Heart right ventricle (tissue), 16 donors: ENCODE data around the gene LPCAT3. TPM values are rescaled to one million over a fixed set of nuclear protein-coding genes. Genes with fewer than 3 reads are reported as not detected.

Experiments used
- ATAC-seq, 8 donors: fragments of 200-7000 bp; cut with Tn5 transposase; one replicate each; pipeline ENCODE4 v1.9.1; 2020; ENCODE audit warnings: mild to moderate bottlenecking in 8 of 8, moderate library complexity in 8 of 8, moderate number of reproducible peaks in 1 of 8
- DNase-seq, 2 donors: peaks; one replicate each; pipeline ENCODE4 v3.0.0-alpha.2; 2020
- H3K27ac ChIP-seq, 10 donors: fragments of 200-600 bp; sonication (generic) in 2 of 10; one replicate each; pipeline versions ENCODE4 v1.5.0 to v1.8.0; 2020 to 2022; ENCODE audit warnings: mild to moderate bottlenecking in 3 of 10
- H3K27me3 ChIP-seq, 7 donors: fragments of 200-600 bp; one replicate each; pipeline ENCODE4 v1.8.0; 2021 to 2022; ENCODE audit warnings: mild to moderate bottlenecking in 2 of 7
- H3K36me3 ChIP-seq, 9 donors: fragments of 200-600 bp; sonication (generic) in 1 of 9; one replicate each; pipeline versions ENCODE4 v1.5.0 to v1.8.0; 2020 to 2022; ENCODE audit warnings: mild to moderate bottlenecking in 2 of 9
- H3K4me1 ChIP-seq, 9 donors: fragments of 200-600 bp; sonication (generic) in 1 of 9; one replicate each; pipeline versions ENCODE4 v1.5.0 to v1.8.0; 2020 to 2022; ENCODE audit warnings: mild to moderate bottlenecking in 4 of 9
- H3K4me3 ChIP-seq, 10 donors: fragments of 200-600 bp; sonication (generic) in 2 of 10; one replicate each; pipeline versions ENCODE4 v1.5.0 to v1.8.0; 2020 to 2022; ENCODE audit warnings: mild to moderate bottlenecking in 7 of 10, moderate library complexity in 2 of 10
- H3K9me3 ChIP-seq, 11 donors: fragments of 200-600 bp in 10 of 11; sonication (generic) in 2 of 11; one replicate each; pipeline versions ENCODE4 v1.5.0 to v1.8.0; 2013 to 2022; ENCODE audit warnings: mild to moderate bottlenecking in 2 of 11, control low read depth in 1 of 11, moderate library complexity in 1 of 11
- CTCF ChIP-seq, 9 donors: fragments of 200-600 bp; sonication (generic) in 2 of 9; IDR thresholded peaks; one replicate each; pipeline versions ENCODE4 v1.5.0 to v1.8.0; 2021 to 2022; ENCODE audit warnings: antibody characterized with exemption in 9 of 9, mild to moderate bottlenecking in 5 of 9, moderate library complexity in 1 of 9
- WGBS, 2 donors: extraction: QIAGEN DNeasy Blood & Tissue Kit; methylation state at CpG; one replicate each; pipeline ENCODE4 v1.1.7; 2013; ENCODE audit warnings: inconsistent platforms in 1 of 2; 5-methylcytosine and 5-hydroxymethylcytosine counted together
- intact Hi-C, 10 donors: fragments of 100-400 bp; cut with DNase I; formaldehyde crosslinking; loops; one replicate each; pipeline versions ENCODE4 v1.11.1 to v1.14.2; 2022
- polyA plus RNA-seq, 2 donors: library from polyadenylated mRNA; stranded (reverse); fragments of 200-250 nt; gene quantifications; one replicate each; pipeline ENCODE4 v1.2.3, GENCODE V29; 2013
- total RNA-seq, 10 donors: library from RNA; stranded (reverse); fragmentation: NEBNext Ultra II Directional in 3 of 10; extraction: Animal tissue kit (Norgen Biotek cat#: 25700) in 3 of 10; gene quantifications; one replicate each; pipeline versions ENCODE4 v1.2.1 to v1.2.4, GENCODE V29; 2021 to 2023
- donor health status: Arrhythmogenic right ventricular cardiomyopathy.
- donor health status: ischemic (EF 13 %, LVEDD 7.1; RV severe dilation, severe dysfunction).
- donor health status: healthy with polysubstance abuse.
- donor health status: DM: no; HTN: yes; CAD: no.
- donor health status: DM: no; HTN: no; CAD: no.
- donor health status: ischemic (EF 25% LVEDD 6.9; RV normal size, moderate dysfunction).
- donor health status: ischemic (EF 25% LVEDD 5.7; RV mildly dilated, moderate dysfunction).
- donor health status: healthy.
- donor health status: DM: yes; HTN: yes; CAD: no.
- donor health status: Ischemic cardiomyopathy.
- donor health status: ischemic (EF 35%, LVEDD 5.7; RV mildly dilated, moderate dysfunction).
- donor health status: nonischemic (EF 11% LVEDD 7.7; RV severe dilation, severe dysfunction).
- donor health status: DM: yes; HTN: yes; CAD: no.
- donor health status: PGD.
- donor health status: ischemic (EF 29% LVEDD 5.4; RV normal size, mild dysfunction).
- donor health status: nonischemic (EF 23%, LVEDD 6.1; RV moderate dilation, normal function).

Gene LPCAT3
- total and polyA plus RNA-seq, 12 donors, result 19.9 to 65.8 (median 35.5) TPM

GRCh38 chr12:6937481-6938352 lies 80.6 kb downstream of the LPCAT3 start:
- H3K9me3 ChIP-seq, result no peaks in the 10 kb centered on the region
- H3K27ac ChIP-seq, result peak overlapping the region; percentile 91 to 98 (median 94)
- intact Hi-C loops, result loop anchor here in 1 of 10 donors (5.0 kb wide), 1 partner anchor 70 kb away; the partner anchor contains the start of gene TPI1
- 1% methylated on average over 73 to 80 of the region's 80 CpGs for WGBS, 2 donors
- no peaks in the 10 kb centered on the region for H3K27me3 ChIP-seq
- peak overlapping the region; percentile 58 to 96 (median 72) for H3K4me3 ChIP-seq
- peaks cover 0 to 78% (median 25%) of the 10 kb centered on the region in 9 donors for H3K36me3 ChIP-seq
- DNase-seq, result peak; percentile 93
- peak; percentile 91 to 99 (median 97) for TF ChIP-seq CTCF (IDR thresholded peaks at IDR 0.05)
- peaks cover 19 to 85% (median 66%) of the 10 kb centered on the region in 9 donors for H3K4me1 ChIP-seq
- ATAC-seq, result peak; percentile 86 to 93 (median 88)

DNA sequence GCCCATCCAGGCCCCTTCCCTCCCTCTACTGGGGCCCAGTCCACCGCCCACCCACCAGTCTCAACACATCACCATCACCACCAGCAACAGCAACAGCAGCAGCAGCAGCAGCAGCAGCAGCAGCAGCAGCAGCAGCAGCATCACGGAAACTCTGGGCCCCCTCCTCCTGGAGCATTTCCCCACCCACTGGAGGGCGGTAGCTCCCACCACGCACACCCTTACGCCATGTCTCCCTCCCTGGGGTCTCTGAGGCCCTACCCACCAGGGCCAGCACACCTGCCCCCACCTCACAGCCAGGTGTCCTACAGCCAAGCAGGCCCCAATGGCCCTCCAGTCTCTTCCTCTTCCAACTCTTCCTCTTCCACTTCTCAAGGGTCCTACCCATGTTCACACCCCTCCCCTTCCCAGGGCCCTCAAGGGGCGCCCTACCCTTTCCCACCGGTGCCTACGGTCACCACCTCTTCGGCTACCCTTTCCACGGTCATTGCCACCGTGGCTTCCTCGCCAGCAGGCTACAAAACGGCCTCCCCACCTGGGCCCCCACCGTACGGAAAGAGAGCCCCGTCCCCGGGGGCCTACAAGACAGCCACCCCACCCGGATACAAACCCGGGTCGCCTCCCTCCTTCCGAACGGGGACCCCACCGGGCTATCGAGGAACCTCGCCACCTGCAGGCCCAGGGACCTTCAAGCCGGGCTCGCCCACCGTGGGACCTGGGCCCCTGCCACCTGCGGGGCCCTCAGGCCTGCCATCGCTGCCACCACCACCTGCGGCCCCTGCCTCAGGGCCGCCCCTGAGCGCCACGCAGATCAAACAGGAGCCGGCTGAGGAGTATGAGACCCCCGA lies 81.4 kb downstream of the LPCAT3 start:
- TF ChIP-seq CTCF (IDR thresholded peaks at IDR 0.05), result peak in 1 of 9 donors; percentile 5
- H3K36me3 ChIP-seq, result peaks cover 0 to 82% (median 25%) of the 10 kb centered on the region in 9 donors
- peak overlapping the region; percentile 91 to 98 (median 94) for H3K27ac ChIP-seq
- no peaks in the 10 kb centered on the region for H3K27me3 ChIP-seq
- intact Hi-C loops, result loop anchor here in 1 of 10 donors (5.0 kb wide), 1 partner anchor 70 kb away; the partner anchor contains the start of gene TPI1
- no peak for DNase-seq
- peak overlapping the region; percentile 58 to 96 (median 72) for H3K4me3 ChIP-seq
- WGBS, 2 donors, result 32 to 38% methylated on average over 36 of the region's 36 CpGs
- H3K9me3 ChIP-seq, result no peaks in the 10 kb centered on the region
- H3K4me1 ChIP-seq, result peaks cover 19 to 86% (median 69%) of the 10 kb centered on the region in 9 donors
- ATAC-seq, result peak in 7 of 8 donors; percentile 0 to 18 (median 1)

DNA sequence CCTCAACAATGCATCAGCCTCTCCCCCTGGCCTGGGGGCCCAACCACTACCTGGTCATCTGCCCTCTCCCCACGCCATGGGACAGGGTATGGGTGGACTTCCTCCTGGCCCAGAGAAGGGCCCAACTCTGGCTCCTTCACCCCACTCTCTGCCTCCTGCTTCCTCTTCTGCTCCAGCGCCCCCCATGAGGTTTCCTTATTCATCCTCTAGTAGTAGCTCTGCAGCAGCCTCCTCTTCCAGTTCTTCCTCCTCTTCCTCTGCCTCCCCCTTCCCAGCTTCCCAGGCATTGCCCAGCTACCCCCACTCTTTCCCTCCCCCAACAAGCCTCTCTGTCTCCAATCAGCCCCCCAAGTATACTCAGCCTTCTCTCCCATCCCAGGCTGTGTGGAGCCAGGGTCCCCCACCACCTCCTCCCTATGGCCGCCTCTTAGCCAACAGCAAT lies 82.1 kb downstream of the LPCAT3 start:
- no peak for TF ChIP-seq CTCF (IDR thresholded peaks at IDR 0.05)
- peak in 1 of 8 donors; percentile 1 for ATAC-seq
- Histone ChIP-seq H3K36me3 (peaks cover 0 to 76% (median 22%) of the 10 kb centered on the region in 9 donors), H3K4me3 (no peak overlapping the region), H3K9me3 (no peaks in the 10 kb centered on the region), H3K4me1 (peaks cover 19 to 86% (median 66%) of the 10 kb centered on the region in 9 donors), H3K27me3 (no peaks in the 10 kb centered on the region), H3K27ac (peak overlapping the region in 5 of 10 donors; percentile 74 to 98 (median 93))
- 89 to 93% methylated on average over 3 of the region's 3 CpGs for WGBS, 2 donors
- intact Hi-C loops, result loop anchor here in 1 of 10 donors (5.0 kb wide), 1 partner anchor 69 kb away; the partner anchor contains the start of gene TPI1
- no peak for DNase-seq
